Renal pelvis (tissue), 4 donors: ENCODE measurements around the gene LYRM2. TPM values are rescaled to one million over a fixed set of nuclear protein-coding genes. Genes with fewer than 3 reads are reported as not detected.

ENCODE experiments used
- DNase-seq: peaks from one replicate; pipeline ENCODE4 v3.0.0-alpha.2; 2013
- polyA plus RNA-seq, 3 donors: library from polyadenylated mRNA; unstranded; fragments of 120-200 nt; gene quantifications; one replicate each; pipeline ENCODE4 v1.2.1, GENCODE V29; 2013; ENCODE audit not compliant: insufficient read length in 3 of 3

LYRM2 gene
- polyA plus RNA-seq, 3 donors: 32.5 to 45.6 (median 44.1) TPM

DNA sequence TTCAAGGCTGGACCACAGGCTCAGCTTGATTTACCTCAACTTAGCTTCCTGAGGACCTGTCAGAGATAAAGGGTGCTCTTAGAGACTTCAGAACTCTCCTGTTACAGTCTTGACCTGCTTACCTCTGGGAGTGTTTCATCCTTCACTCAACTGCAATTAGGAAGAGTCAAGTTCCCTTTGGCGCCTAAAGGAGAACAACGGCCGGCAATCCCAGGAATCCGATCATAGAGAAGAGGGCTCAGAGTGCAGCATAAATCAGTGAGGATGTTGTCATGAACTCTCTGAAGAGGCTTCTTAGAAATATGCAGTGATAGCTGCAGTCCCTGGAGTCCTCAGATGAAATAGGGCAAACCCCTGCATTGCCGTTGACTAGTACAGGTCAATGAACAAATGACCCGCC is 36.4 kb downstream of the LYRM2 start:
- peak; percentile 79 for DNase-seq

DNA sequence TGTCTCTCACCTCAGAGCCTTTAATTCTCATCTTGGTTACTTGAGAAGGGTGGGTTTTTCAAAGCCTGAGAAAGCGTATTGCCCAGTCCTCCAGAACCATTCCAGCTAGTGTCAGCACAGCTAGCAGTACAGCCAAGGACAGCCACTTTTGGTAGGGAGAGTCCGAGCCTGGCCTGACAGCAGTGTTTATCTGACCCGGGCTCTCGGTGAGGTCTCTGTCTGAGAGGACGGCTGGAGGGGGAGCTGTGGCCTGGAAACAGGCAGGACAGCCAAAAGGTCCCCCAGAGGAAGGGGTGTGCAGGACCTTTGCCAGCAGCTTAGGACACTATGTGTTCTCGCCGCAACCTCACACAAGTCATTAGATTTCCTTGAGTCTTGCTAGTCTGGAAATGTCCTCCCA is 38.8 kb downstream of the LYRM2 start:
- DNase-seq: no peak

DNA sequence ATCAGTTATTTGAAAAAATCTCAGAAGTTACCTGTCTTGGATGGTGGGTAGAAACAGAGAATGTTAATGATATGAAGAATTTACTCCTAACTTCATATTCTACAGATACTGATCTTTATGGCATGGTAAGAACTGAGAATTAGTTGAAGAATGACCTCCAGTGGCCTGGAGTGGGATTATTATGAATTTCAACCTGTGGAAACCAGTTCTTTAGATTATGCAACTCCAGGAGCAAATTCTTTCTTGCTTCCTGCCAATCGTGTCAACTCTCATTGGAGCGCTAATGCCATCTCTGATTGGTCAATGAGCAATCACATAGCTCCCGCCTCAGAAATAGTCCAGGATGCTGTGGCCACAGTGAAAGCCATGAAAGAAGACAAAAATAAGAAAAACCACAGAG is 40.6 kb downstream of the LYRM2 start:
- DNase-seq: no peak

DNA sequence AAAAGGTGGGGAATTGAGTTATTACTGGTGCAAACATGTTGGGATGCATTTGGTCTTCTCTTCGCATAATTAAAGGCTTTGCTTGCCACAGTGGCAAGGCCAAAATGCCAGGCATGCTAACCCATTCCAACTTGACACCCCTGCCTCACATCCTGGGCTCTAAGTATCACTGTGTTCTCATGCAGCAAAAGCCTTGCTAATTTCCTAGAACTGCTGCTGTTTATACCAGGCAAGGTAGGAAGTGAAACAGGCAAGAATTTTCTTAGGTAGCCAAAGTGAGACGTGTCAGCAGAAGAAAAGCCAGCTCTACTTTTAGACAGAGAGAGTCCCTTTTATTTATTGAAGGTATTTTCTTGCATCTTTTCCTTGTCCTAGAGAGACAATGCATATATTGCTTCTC is 41.2 kb downstream of the LYRM2 start:
- DNase-seq: no peak

DNA sequence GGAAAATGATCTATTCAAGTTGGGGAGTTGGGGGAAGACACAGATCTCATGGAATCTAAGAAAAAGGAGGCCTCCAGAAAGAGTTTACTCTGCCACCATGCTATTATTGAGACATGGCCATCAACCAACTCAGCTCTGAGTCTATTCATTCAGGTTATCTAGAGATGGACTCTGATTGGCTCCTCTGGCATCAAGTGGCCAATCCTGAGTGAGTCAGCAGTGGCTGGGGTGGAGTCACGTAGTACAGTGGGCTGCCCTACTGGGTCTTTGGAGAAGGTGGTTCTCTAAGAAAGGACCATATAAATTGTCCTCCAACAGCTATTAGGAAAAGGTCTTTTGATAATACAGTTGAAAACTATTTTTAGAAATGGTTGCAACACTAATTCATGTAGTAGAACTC is 42.1 kb downstream of the LYRM2 start:
- DNase-seq: no peak

DNA sequence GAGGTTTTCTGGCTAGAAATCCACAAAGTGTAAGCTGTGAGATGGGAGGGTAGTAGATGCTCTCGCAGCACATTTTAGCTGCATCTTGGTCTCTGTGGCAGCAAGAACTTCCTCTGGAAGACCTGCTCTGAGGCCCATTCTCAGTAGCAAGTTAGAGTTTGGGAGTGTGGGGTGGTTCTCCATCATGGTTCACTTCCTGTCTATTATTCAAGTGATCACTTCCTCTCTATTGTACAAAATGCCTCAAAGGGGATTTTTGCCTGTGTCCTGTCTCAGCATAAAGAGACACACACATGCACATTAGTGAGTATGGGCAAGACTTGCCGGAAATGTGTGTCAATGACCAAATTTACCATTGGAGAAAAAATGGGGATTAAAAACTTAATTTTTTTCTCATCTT is 42.5 kb downstream of the LYRM2 start:
- DNase-seq: no peak

DNA sequence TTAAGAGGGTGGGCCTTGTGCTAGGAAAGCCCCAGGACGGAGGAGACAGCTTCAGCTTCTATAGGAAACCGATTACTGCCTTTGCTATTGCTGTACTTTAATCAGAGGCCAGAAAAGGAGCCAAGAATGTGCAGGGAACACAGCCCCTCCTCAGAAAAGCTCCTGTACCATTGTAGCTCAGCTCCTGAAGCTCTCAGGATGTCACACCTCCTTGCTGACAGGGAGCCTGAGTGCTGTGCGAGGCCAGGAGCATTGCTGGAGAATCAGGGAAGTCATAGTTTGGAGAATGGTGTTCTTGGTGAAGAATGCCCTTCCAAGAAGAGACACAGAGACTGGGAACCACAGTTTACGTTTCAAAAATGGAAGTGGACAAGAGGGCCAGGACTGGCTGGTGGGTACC is 46.8 kb downstream of the LYRM2 start:
- no peak for DNase-seq

DNA sequence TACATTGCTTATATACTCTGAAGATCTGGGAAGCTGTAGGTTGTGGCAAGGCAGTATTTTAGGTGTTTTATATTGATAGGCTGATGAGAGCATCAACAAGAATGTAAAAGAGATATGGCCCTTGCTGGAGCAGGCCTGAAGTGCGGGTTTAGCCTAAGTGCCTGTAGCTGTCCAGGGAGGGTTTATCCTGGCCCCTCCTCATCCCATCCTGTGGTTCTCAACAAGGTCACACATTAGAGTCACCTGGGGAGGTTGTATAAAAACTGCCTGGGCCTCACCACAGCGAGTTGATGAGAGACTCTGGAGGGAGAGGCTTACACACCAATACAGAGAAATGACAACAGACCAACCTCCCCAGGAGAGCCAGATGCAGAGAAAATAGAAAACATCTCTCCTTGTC is 48.4 kb downstream of the LYRM2 start:
- DNase-seq: no peak

DNA sequence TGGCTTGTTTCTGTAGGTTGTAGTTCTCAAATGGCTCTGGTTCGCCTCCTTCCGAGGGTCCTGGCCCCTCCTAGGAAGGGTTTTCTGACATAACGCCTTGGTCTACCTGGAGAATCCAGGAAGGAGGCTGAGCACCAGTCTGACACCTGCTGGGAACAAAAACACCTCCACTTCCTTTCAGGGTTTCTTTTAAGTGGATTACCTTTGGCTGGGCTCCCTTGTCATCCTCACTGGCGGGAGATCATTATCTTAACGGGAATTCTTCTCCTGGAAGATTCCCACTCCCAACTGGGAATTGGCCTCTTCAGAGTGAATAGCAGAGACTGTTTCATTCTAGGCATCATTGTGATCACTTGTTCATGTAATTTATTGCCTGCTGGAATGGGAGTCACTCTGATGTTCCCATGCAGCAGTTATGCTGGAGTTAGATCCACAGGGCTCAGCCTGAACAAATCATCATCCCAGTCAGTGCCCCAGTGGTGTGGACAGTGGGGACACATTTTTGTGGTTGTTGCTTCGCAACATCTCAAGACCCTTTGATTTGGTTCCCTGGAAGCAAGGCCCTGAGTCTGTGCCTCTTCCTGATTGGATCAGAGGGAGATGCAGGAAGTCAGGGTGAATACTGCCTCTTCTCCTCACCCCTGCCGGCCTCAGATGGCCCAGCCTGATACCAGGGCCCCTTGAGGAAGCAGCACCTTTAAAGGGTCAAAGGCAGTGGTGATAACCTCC is 49.1 kb downstream of the LYRM2 start:
- no peak for DNase-seq

DNA sequence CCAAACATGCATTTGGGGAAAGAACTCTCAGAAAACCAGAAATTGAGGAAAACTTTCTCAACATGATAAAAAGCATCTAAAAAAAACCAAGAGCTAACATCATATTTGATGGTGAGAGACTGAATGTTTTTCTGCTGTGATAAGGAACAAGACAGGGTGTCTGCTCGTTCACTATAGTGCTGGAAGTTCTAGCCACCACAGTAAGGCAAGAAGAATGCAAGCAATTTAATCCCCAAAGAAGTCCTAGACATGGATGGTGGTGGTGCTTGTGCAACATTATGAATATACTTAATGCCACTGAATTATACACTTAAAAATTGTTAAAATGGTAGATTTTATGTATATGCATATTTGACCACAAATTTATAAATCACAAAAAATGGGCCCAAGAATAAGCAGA is 53.4 kb downstream of the LYRM2 start:
- no peak for DNase-seq

DNA sequence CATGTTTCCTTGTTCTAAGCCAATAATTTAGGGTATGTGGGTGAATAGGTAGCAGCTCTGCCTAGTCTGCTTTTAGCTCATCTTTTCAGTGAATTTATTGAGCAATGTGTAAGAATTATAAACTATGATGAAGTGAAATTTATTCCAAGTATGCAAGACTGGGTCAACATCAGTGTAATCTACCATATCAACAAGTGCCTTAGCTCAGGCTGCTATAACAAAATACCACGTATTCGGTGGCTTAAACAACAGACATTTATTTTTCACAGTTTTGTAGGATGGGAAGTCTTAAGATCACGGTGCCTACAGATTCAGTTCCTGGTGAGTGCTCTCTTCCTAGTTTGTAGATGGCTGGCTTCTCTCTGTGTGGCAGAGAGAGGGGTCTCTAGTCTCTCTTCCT is 54.0 kb downstream of the LYRM2 start:
- DNase-seq: no peak

DNA sequence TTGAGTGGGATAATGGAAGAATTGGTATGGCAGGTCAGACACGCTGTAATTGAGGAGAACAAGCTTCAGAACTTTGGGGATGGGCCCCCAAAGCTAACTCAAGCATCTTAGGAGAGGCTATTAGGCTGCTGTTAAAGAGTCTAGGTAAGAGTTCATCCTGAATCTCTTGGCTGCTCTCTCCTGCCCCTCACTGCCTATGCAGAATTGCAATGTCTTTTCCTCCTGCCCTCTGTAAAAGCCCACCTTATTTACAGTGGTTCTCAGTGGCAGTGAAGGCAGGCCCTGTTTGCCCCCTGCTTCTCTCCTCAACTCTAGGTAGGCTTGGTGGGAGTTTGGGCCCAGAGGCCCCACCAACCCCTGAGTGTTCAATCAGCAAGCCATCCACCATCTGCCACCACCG is 55.0 kb downstream of the LYRM2 start:
- DNase-seq: no peak

DNA sequence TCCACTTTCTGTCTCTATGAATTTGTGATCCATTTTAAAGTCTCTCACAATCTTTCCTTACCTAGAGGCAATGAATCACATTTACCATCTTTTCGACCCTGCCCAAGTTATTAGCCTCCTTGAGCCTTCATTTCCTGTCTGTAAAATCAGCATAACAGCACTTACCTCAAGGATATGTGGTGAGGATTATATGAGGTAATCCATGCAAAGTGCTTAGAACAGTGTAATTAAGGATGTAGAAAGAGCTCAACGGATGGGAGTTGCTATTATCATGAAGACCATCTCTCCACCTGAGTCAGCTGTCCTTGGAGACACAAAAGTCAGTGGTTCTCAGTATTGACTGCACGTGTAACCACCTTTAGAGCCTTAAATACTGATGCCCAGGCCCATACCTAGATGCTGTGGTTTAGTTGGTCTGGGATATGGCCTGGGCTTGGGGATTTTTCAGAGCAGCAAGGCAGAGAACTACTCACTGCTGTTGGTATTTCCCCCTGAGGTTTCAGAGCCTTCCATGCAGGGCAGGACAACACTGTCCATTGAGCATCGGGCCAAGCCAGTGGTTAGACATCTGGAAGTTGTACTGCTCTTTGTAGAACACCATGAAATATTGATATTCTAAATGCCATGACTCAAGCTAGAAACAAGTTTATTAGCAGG is 55.8 kb downstream of the LYRM2 start:
- DNase-seq: no peak

DNA sequence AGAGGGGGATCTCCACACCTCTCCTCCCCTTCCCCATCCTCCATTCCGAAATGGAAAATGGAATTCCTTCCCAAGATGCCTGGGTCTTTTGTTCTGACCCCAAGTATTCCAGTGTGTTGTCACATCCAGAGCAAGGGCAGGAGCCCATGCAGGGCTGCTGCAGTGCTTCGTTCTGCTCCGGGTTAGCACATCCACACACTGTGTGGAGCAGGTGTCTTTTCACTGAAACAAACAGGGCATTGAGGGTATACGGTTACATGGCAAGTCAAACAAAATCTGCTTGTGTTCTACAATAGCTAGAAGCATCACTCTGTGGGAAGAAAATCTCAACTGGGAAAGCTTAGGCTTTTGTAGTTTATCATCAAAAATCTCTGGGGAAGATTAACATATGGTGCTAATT is 56.9 kb downstream of the LYRM2 start:
- DNase-seq: no peak

DNA sequence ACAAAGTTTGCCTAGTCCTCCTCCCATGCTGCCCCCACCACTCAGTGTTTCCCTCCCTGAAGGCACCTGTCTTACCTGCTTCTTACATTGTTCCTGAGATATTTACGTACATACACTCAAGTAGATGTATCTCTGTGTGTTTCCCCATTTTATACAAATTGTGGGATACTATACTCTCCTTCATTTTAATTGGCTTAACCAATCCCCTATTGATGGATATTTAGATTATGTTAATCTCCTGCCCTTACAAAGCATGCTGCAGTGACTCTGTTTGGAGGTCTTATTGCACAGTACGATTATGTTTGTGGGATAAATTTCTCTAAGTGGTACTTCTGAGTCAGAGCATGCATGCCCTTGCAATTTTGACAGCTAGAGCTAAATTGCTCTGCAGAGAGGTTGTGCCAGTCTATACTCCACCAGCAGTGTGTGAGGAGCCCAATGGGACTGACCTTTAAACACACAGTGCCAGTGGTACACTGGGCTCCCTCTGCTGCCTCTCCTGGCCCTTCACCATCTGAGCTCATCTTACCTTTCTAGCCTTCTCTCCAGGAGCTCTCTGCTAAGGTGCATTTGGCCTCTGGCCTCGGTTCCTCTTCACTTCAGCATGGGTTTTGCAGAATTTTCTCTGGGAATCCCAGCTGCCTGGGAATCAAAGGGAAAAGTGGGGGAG is 57.4 kb downstream of the LYRM2 start:
- DNase-seq: no peak

DNA sequence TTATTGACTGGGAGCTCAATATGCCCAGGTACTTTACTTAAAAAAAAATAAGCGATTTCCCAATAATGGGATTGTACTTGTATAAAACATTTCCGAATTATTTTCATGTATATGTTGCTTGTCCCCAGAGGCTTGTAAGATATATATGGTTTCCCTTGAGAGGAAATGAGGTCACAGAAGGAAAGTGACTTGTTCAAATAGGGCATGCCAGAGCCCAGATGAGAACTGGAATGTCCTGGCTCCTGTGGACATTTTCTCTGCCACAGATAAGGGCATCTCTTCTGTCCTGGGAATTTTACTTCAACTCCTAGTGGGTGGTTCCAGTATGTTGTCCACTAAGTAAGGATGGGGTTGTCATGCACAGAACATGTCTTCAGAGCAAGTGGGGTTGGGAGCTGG is 63.0 kb downstream of the LYRM2 start:
- no peak for DNase-seq

DNA sequence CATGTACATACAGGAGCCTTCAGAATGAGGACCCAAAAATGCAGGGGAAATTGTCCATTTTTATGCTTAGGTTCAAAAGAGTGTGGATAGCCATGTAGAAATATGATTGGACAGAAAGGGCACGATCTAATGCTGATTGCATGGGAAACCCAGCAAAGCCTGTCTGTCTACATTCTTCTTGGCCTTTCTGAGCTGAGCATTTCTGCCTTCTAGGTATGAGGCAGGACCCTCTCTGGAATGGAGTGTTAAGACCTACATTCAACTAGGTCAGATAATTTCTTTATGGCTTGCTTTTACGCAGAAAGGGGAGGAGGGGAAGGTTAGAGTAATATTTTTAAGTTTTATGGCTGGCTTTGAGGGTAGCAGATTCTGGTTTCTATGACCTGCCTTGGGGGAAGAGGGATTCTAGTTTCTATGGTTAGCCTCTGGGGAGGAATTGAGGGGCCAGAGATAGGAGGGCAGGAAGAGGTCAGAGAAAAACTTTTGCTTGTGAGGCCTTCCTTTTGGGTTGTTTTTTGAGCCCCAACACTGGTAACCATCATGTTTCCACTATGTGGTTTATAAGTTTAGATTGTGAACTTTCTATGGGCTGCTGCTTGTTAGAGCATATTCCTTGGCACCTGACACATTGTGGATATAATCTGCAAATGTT is 63.5 kb downstream of the LYRM2 start:
- peak; percentile 34 for DNase-seq

DNA sequence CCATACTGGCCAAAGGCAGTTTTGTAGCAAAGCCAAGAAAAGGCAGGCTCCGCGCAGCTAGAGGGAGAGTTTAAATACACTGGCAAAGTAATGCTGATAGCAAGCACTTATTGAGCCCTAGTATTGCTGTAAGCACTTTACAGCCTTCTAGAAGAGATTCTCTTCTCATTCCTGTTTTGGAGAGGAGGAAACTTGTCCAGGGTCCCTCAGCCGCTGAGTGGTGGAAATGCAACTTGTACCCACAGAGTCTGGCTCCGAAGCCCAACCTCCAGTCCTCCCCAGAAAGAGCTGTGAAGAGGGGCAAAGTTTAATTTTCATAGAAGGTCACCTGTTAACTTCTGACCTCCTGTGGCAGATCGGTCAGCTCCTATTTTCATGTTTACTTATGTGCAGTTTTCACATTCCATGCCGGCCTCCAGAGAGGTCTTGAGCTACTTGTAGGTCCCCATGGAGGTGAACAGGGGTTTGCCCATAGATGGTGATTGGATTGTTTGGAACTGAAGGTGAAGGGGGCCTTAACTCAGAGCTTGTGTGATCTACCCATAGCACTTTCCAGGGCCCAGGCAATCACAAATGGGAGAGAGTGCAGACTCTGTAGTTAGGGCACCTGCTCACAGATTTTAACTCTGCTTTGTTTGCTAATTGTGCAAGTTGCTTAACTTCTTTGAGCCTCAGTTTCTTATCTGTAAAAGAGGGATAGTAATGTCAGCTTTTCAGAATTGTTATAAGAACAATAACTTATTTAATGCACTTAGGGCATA is 70.7 kb downstream of the LYRM2 start:
- DNase-seq: no peak

DNA sequence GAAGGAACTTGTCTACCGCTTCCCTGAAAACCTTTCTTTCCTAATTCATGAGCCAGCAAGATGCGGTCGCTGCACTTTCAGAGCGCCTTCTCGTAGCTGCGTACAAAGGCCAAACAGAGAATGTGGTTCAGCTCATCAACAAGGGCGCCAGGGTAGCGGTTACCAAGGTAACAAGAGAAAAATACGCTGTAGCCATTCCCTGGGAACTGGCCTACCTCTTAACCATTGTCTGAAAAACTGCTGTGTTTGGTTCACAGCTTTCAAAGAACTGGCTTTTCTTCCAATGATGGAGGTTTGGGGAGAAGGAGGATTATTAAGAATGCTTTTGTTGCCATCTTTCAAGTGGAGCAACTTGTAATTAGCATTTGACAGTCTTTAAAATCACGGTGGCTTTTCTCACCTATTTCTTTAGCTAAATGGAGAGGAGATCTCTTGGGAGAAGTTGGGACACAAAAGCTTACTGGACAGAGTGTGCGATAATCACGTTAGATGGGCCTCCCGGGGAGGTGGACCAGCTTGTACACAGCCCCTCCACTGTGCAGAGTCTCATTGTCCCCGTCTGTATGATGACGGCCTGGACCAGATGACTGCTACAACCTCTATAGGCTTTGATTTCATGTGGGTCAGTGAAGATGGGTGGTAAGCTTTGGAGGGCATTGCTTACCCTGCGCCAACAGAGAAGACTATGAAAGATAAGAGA is 71.5 kb downstream of the LYRM2 start:
- DNase-seq: no peak

DNA sequence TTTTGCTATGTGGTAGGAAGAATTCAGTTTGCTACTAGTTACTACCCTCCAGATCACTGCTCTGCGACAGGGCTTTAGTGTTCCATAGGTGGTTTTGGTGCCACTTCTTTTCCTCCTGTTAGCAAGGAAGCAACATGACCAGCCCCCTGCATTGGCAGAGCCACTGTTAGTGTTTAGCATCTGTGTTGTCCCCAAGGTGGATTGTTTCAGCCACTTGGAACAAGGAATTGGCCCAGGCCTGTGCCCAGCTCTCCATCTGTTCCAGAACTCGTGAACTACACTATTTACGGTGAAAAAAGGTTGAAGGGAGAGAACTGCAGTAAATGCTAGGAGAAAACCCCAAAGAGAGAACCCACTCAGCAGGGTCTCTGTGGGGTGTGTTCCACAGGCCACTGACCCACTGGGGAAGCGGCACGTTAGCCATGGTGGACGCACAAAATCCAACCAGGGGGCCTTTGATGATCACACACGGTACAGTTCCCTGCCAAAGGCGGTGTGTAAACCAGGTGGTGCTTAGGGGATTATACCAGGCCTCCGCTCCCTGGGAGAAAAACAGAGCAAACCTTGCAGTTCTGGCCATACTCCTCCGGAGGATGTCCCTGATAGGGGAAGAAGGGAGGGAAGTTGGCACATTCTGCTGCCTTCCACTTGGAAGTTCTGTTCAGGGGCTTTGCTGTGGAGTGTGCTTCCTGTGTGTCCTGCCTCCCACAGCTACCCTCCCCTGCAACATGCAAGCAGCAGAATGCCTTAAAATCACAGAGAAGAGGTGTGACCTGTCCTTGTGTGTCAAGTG is 72.3 kb downstream of the LYRM2 start:
- no peak for DNase-seq
